CD14-positive monocyte (primary cell): ENCODE data around the gene ATXN7L1. TPM values are rescaled to one million over a fixed set of nuclear protein-coding genes. Genes with fewer than 3 reads are reported as not detected.

Source experiments
- DNase-seq, 3 donors: peaks; one replicate each; pipeline ENCODE4 v3.0.0-alpha.2; 2011 to 2022
- H2AFZ ChIP-seq: 2 replicates; pipeline ENCODE4 v1.6.0; 2012; ENCODE audit warnings: mild to moderate bottlenecking, low read depth, low read length, inconsistent platforms; ENCODE audit not compliant: insufficient read depth, poor library complexity, severe bottlenecking
- H3K27ac ChIP-seq, 2 donors: 1 replicate in 1 of 2; 2 replicates in 1 of 2; pipeline ENCODE4 v1.5.1; 2012 to 2013; ENCODE audit warnings: low read length in 2 of 2, control low read depth in 1 of 2, inconsistent platforms in 1 of 2, low read depth in 1 of 2, mild to moderate bottlenecking in 1 of 2
- H3K27me3 ChIP-seq, 2 donors: one replicate each; pipeline versions ENCODE4 v1.6.0 to v1.6.1; 2011 to 2013; ENCODE audit warnings: low read length in 2 of 2; ENCODE audit not compliant: control insufficient read depth in 2 of 2, insufficient read depth in 2 of 2
- H3K36me3 ChIP-seq, 2 donors: replicated peaks in 1 of 2; 1 replicate in 1 of 2; 2 replicates in 1 of 2; pipeline versions ENCODE4 v1.5.1 to v1.6.1; 2012 to 2013; ENCODE audit warnings: low read length in 2 of 2, control low read depth in 1 of 2, inconsistent platforms in 1 of 2, mild to moderate bottlenecking in 1 of 2; ENCODE audit not compliant: insufficient read depth in 2 of 2, control insufficient read depth in 1 of 2
- H3K4me1 ChIP-seq, 2 donors: 1 replicate in 1 of 2; 2 replicates in 1 of 2; pipeline versions ENCODE4 v1.5.1 to v1.6.1; 2012 to 2013; ENCODE audit warnings: low read length in 2 of 2, control low read depth in 1 of 2, inconsistent platforms in 1 of 2, mild to moderate bottlenecking in 1 of 2, moderate library complexity in 1 of 2; ENCODE audit not compliant: insufficient read depth in 2 of 2, control insufficient read depth in 1 of 2
- H3K4me2 ChIP-seq: replicated peaks from 2 replicates; pipeline ENCODE3; 2012; ENCODE audit warnings: low read length, moderate library complexity, mild to moderate bottlenecking; ENCODE audit not compliant: poor library complexity, severe bottlenecking; ENCODE audit errors: extremely low read depth
- H3K4me3 ChIP-seq, 3 experiments: fragments of 200-600 bp in 1 of 3; sonication (generic) in 1 of 3; replicated peaks in 1 of 3; 1 replicate in 2 of 3; 2 replicates in 1 of 3; pipeline ENCODE4 v1.5.1; 2011 to 2013; ENCODE audit warnings: low read length in 3 of 3, mild to moderate bottlenecking in 3 of 3, control low read depth in 2 of 3, low read depth in 2 of 3, inconsistent platforms in 1 of 3, moderate library complexity in 1 of 3
- H3K79me2 ChIP-seq: 2 replicates; pipeline ENCODE4 v1.6.0; 2012; ENCODE audit warnings: mild to moderate bottlenecking, control low read depth, inconsistent platforms, low read length, moderate library complexity; ENCODE audit not compliant: insufficient read depth
- H3K9ac ChIP-seq: 2 replicates; pipeline ENCODE4 v1.6.0; 2017; ENCODE audit warnings: low read length, mild to moderate bottlenecking; ENCODE audit not compliant: insufficient read depth, poor library complexity, severe bottlenecking
- H3K9me3 ChIP-seq, 2 donors: replicated peaks in 1 of 2; 1 replicate in 1 of 2; 2 replicates in 1 of 2; pipeline versions ENCODE4 v1.5.1 to v1.6.1; 2012 to 2013; ENCODE audit warnings: low read length in 2 of 2, control low read depth in 1 of 2; ENCODE audit not compliant: control insufficient read depth in 1 of 2, insufficient read depth in 1 of 2
- H4K20me1 ChIP-seq: 2 replicates; pipeline ENCODE4 v1.6.0; 2012; ENCODE audit warnings: mild to moderate bottlenecking, low read length, control low read depth, moderate library complexity; ENCODE audit not compliant: insufficient read depth
- H3K27ac Mint-ChIP-seq, 7 donors: one replicate each; pipeline ENCODE4 v1.8.0; 2020; ENCODE audit warnings: mild to moderate bottlenecking in 7 of 7, mixed read lengths in 7 of 7, moderate library complexity in 6 of 7, inconsistent platforms in 2 of 7
- H3K27me3 Mint-ChIP-seq, 3 donors: one replicate each; pipeline ENCODE4 v1.8.0; 2021 to 2022; ENCODE audit warnings: low read depth in 3 of 3, mild to moderate bottlenecking in 3 of 3, mixed read lengths in 3 of 3, moderate library complexity in 3 of 3, inconsistent platforms in 1 of 3
- H3K36me3 Mint-ChIP-seq, 2 donors: one replicate each; pipeline ENCODE4 v1.8.0; 2020; ENCODE audit warnings: mixed read lengths in 2 of 2, inconsistent platforms in 1 of 2, mild to moderate bottlenecking in 1 of 2
- H3K4me1 Mint-ChIP-seq: one replicate; pipeline ENCODE4 v1.8.0; 2020; ENCODE audit warnings: mild to moderate bottlenecking, mixed read lengths
- H3K4me3 Mint-ChIP-seq, 2 donors: one replicate each; pipeline ENCODE4 v1.8.0; 2020; ENCODE audit warnings: mild to moderate bottlenecking in 2 of 2, mixed read lengths in 2 of 2, moderate library complexity in 1 of 2
- H3K9me3 Mint-ChIP-seq, 7 donors: one replicate each; pipeline ENCODE4 v1.8.0; 2020 to 2022; ENCODE audit warnings: mixed read lengths in 7 of 7, mild to moderate bottlenecking in 6 of 7, moderate library complexity in 6 of 7, inconsistent platforms in 2 of 7
- WGBS: methylation state at CpG from one replicate; pipeline ENCODE4 v1.1.5; 2013; ENCODE audit warnings: missing lambda C conversion rate; ENCODE audit not compliant: insufficient coverage; 5-methylcytosine and 5-hydroxymethylcytosine counted together
- intact Hi-C, 2 donors: fragments of 100-400 bp; cut with micrococcal nuclease; formaldehyde crosslinking; loops; one replicate each; pipeline versions ENCODE4 v1.15.0 to v1.15.1; 2023
- polyA plus RNA-seq, 3 donors: library from polyadenylated mRNA; depleted of rRNA in 1 of 3; unstranded in 2 of 3; stranded (reverse) in 1 of 3; fragments of 300-500 nt in 2 of 3; fragments of >200 nt in 1 of 3; fragmentation: Illumina TruSeq in 2 of 3; gene quantifications; 1 replicate in 2 of 3; 2 replicates in 1 of 3; pipeline ENCODE4 v1.2.3, GENCODE V29; 2012 to 2021
- TF ChIP-seq, protein P1 (sequence below): fragments of 200-600 bp; IDR thresholded peaks from one replicate; pipeline ENCODE4 v1.8.0; 2022; ENCODE audit warnings: antibody characterized with exemption, mild to moderate bottlenecking

Gene ATXN7L1
- polyA plus RNA-seq, 3 donors: 4.5 to 12.2 (median 11.2) TPM

DNA sequence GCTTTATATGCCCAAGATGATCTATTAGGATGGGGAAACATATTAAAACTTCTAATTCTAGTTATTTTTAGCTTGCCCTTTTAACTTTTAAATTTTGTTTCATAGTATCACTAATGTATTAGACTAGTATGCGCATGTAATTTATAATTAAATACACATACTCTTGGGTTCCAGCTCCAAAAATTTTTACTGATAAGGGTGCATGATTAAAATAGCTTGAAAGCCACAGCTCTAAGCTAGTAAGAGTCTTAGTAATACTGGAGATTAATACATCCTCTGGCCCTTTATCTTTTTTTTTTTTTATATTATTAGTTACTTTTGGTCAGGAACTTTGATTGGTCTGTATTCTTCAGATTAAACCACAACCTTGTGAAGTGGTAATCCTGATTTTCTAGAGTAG is 53.6 kb downstream of the ATXN7L1 start:
- no peak overlapping the region for H3K4me2 ChIP-seq
- H3K4me1 ChIP-seq: peaks cover 0 to 2% of the 10 kb centered on the region in 2 donors
- TF ChIP-seq, protein P1, sequence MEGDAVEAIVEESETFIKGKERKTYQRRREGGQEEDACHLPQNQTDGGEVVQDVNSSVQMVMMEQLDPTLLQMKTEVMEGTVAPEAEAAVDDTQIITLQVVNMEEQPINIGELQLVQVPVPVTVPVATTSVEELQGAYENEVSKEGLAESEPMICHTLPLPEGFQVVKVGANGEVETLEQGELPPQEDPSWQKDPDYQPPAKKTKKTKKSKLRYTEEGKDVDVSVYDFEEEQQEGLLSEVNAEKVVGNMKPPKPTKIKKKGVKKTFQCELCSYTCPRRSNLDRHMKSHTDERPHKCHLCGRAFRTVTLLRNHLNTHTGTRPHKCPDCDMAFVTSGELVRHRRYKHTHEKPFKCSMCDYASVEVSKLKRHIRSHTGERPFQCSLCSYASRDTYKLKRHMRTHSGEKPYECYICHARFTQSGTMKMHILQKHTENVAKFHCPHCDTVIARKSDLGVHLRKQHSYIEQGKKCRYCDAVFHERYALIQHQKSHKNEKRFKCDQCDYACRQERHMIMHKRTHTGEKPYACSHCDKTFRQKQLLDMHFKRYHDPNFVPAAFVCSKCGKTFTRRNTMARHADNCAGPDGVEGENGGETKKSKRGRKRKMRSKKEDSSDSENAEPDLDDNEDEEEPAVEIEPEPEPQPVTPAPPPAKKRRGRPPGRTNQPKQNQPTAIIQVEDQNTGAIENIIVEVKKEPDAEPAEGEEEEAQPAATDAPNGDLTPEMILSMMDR: no peak
- intact Hi-C loops: no loop called here
- H3K27ac ChIP-seq: no peak overlapping the region
- Mint-ChIP-seq H3K36me3 (peaks cover 22 to 23% of the 10 kb centered on the region in 2 donors), H3K4me3 (no peak overlapping the region), H3K27ac (no peak overlapping the region), H3K9me3 (peaks cover 0 to 3% (median 0%) of the 10 kb centered on the region in 7 donors), H3K27me3 (no peaks in the 10 kb centered on the region), H3K4me1 (peaks cover 11% of the 10 kb centered on the region)
- H3K9me3 ChIP-seq: no peaks in the 10 kb centered on the region
- H4K20me1 ChIP-seq: no peaks in the 10 kb centered on the region
- H3K36me3 ChIP-seq: no peaks in the 10 kb centered on the region
- no peak overlapping the region for H2AFZ ChIP-seq
- no peak overlapping the region for H3K9ac ChIP-seq
- no peaks in the 10 kb centered on the region for H3K27me3 ChIP-seq
- DNase-seq: no peak
- no CpG with 5 or more reads among the region's 1 CpG for WGBS
- H3K4me3 ChIP-seq: no peak overlapping the region
- H3K79me2 ChIP-seq: no peaks in the 10 kb centered on the region

DNA sequence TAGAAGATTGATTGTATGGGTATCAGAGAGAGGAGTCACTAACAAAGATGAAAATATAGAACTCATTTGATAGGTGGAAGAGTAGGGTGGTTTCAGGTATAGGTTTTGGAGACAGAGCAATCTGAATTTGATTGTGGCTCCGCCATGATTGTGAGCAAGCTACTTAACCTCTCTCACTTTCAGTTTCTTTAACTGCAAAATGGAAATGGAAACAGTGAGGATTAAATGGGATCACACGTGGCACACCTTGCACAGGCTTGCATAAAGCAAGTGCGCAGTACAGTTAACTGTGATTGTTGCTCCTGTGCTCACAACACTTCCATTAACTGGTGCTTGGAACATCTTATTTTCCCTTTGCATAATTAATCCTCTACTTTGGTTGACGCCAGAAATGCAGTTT is 54.9 kb downstream of the ATXN7L1 start:
- WGBS: 100% methylated on average over 3 of the region's 4 CpGs
- Histone ChIP-seq H3K9me3 (no peaks in the 10 kb centered on the region), H3K36me3 (no peaks in the 10 kb centered on the region), H3K27me3 (no peaks in the 10 kb centered on the region), H4K20me1 (no peaks in the 10 kb centered on the region), H3K79me2 (no peaks in the 10 kb centered on the region), H2AFZ (no peak overlapping the region), H3K4me3 (no peak overlapping the region), H3K4me1 (peaks cover 8 to 9% of the 10 kb centered on the region in 2 donors), H3K4me2 (no peak overlapping the region), H3K27ac (no peak overlapping the region), H3K9ac (no peak overlapping the region)
- H3K27ac Mint-ChIP-seq: no peak overlapping the region
- peaks cover 20% of the 10 kb centered on the region for H3K4me1 Mint-ChIP-seq
- H3K27me3 Mint-ChIP-seq: peaks cover 0 to 2% (median 0%) of the 10 kb centered on the region in 3 donors
- no peak overlapping the region for H3K4me3 Mint-ChIP-seq
- H3K9me3 Mint-ChIP-seq: peaks cover 0 to 3% (median 0%) of the 10 kb centered on the region in 7 donors
- H3K36me3 Mint-ChIP-seq: peaks cover 18 to 23% of the 10 kb centered on the region in 2 donors
- TF ChIP-seq, protein P1: no peak
- intact Hi-C loops: no loop called here
- no peak for DNase-seq
